Upper lobe of right lung (tissue), 1 donor: ENCODE results near the gene UNC5B. TPM values are rescaled to one million over a fixed set of nuclear protein-coding genes. Genes with fewer than 3 reads are reported as not detected.

Source experiments
- ATAC-seq: fragments of 200-7000 bp; cut with Tn5 transposase; one replicate; pipeline ENCODE4 v1.9.1; 2020; ENCODE audit warnings: mild to moderate bottlenecking, moderate library complexity
- DNase-seq: peaks from one replicate; pipeline ENCODE4 v3.0.0-alpha.2; 2020
- H3K27ac ChIP-seq: fragments of 200-600 bp; one replicate; pipeline ENCODE4 v1.8.0; 2022
- H3K27me3 ChIP-seq: fragments of 200-600 bp; one replicate; pipeline ENCODE4 v1.8.0; 2022; ENCODE audit warnings: mild to moderate bottlenecking
- H3K36me3 ChIP-seq: fragments of 200-600 bp; one replicate; pipeline ENCODE4 v1.8.0; 2022
- H3K4me1 ChIP-seq: fragments of 200-600 bp; one replicate; pipeline ENCODE4 v1.8.0; 2022
- H3K4me3 ChIP-seq: fragments of 200-600 bp; one replicate; pipeline ENCODE4 v1.8.0; 2022; ENCODE audit warnings: mild to moderate bottlenecking
- H3K9me3 ChIP-seq: fragments of 200-600 bp; one replicate; pipeline ENCODE4 v1.8.0; 2022
- CTCF ChIP-seq: fragments of 200-600 bp; IDR thresholded peaks from one replicate; pipeline ENCODE4 v1.8.0; 2022; ENCODE audit warnings: antibody characterized with exemption
- intact Hi-C: fragments of 100-400 bp; cut with DNase I; formaldehyde crosslinking; loops from one replicate; pipeline ENCODE4 v1.11.0; 2022
- total RNA-seq: library from RNA; stranded (reverse); fragmentation: NEBNext Ultra II Directional; extraction: Animal tissue kit (Norgen Biotek cat#: 25700); gene quantifications from one replicate; pipeline ENCODE4 v1.2.1, GENCODE V29; 2021
- donor health status: DM: no; HTN: yes; CAD: no; lungs with severe emphysema.

The UNC5B gene
- total RNA-seq, 1 donor from 2014 or later, result 16.0 TPM

GRCh38 chr10:71191019-71191418, 21.4 kb upstream of the UNC5B start:
- Histone ChIP-seq H3K27ac (no peak overlapping the region), H3K9me3 (no peaks in the 10 kb centered on the region), H3K36me3 (no peaks in the 10 kb centered on the region), H3K4me1 (peaks cover 9% of the 10 kb centered on the region), H3K4me3 (no peak overlapping the region), H3K27me3 (peaks cover 12% of the 10 kb centered on the region)
- DNase-seq (no peak), ATAC-seq (no peak)
- intact Hi-C loops, result no loop called here
- no peak for TF ChIP-seq CTCF

DNA sequence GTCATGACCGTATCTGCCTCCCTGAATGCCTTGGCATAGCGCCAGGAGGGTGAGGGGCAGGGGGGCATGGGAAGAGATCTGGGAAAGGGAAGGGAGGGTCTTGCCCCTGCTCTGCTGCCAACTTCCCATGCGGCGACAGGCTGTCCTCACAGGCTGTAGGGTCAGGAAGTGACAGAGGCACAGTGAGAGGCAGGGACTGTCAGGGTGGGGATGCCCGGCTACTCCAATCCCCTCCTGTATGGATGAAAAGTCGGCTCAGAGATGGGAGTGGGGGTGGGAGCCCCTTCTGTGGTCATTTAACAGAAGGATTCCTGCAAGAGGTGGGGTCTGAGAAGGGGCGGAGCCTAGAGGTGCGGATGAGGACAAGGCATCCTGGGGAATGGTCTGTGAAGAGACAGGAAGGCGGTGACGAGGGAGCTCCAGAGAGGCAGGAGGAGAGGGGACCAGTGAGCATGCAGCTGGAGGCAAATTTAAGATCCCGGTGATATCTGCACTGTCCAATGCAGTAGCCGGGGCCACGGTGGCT, 20.8 kb upstream of the UNC5B start:
- peaks cover 12% of the 10 kb centered on the region for H3K27me3 ChIP-seq
- no peak for ATAC-seq
- no peak for DNase-seq
- no peaks in the 10 kb centered on the region for H3K9me3 ChIP-seq
- H3K4me1 ChIP-seq, result peaks cover 9% of the 10 kb centered on the region
- H3K36me3 ChIP-seq, result no peaks in the 10 kb centered on the region
- H3K27ac ChIP-seq, result no peak overlapping the region
- intact Hi-C loops, result no loop called here
- H3K4me3 ChIP-seq, result no peak overlapping the region
- TF ChIP-seq CTCF, result no peak

DNA sequence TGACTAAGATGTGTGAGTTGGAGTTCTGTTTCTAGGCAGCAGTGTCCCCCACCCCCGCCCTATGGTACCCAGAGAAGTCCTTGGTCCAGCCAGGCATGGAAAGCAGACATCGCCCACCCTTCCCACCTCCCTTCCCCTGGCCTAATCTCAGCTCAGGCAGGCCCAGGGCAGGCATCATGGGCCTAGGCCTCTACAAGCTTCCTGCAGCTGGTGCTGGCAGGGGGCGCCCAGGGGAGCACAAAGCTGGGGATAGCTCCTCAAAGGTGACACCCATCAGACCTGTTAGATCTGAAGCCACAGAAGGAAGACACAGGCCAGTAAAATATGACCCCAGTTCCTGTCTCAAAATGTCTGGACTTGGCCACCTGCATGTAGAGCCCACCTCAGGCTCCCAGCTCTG, 18.9 kb upstream of the UNC5B start:
- peaks cover 6% of the 10 kb centered on the region for H3K9me3 ChIP-seq
- H3K27ac ChIP-seq, result no peak overlapping the region
- H3K4me3 ChIP-seq, result no peak overlapping the region
- no peak for TF ChIP-seq CTCF
- H3K4me1 ChIP-seq, result no peaks in the 10 kb centered on the region
- intact Hi-C loops, result no loop called here
- H3K27me3 ChIP-seq, result peaks cover 12% of the 10 kb centered on the region
- ATAC-seq (no peak), DNase-seq (no peak)
- H3K36me3 ChIP-seq, result no peaks in the 10 kb centered on the region

DNA sequence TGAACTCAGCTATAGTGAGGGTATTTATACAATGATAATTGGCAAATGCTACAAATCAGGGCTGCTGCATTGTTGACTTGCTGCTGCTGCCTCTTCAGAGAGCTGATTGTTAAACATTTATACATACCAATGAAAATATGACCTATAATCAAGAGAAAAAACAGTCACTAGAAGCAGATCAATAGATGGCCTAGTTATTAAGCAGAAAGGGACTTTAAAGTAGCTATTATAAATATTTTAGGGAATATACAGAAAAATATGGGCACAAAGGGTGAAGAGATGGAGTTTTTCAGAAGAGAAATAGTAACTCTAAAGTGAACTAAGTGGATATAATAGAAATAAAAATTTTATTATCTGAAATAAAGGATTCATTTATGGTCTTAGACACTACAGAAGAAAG, 14.4 kb upstream of the UNC5B start:
- ATAC-seq (no peak), DNase-seq (no peak)
- TF ChIP-seq CTCF, result no peak
- no peaks in the 10 kb centered on the region for H3K4me1 ChIP-seq
- H3K36me3 ChIP-seq, result no peaks in the 10 kb centered on the region
- H3K4me3 ChIP-seq, result no peak overlapping the region
- intact Hi-C loops, result no loop called here
- H3K27me3 ChIP-seq, result no peaks in the 10 kb centered on the region
- no peak overlapping the region for H3K27ac ChIP-seq
- peaks cover 6% of the 10 kb centered on the region for H3K9me3 ChIP-seq

GRCh38 chr10:71201849-71202248, 10.5 kb upstream of the UNC5B start:
- DNase-seq (no peak), ATAC-seq (no peak)
- Histone ChIP-seq H3K27ac (no peak overlapping the region), H3K4me1 (no peaks in the 10 kb centered on the region), H3K36me3 (no peaks in the 10 kb centered on the region), H3K4me3 (no peak overlapping the region), H3K9me3 (peaks cover 6% of the 10 kb centered on the region), H3K27me3 (no peaks in the 10 kb centered on the region)
- TF ChIP-seq CTCF, result no peak
- intact Hi-C loops, result no loop called here

- TF ChIP-seq CTCF, result no peak
- Histone ChIP-seq H3K27ac (no peak overlapping the region), H3K4me3 (no peak overlapping the region), H3K36me3 (no peaks in the 10 kb centered on the region), H3K9me3 (peaks cover 6% of the 10 kb centered on the region), H3K4me1 (no peaks in the 10 kb centered on the region), H3K27me3 (no peaks in the 10 kb centered on the region)
- ATAC-seq (no peak), DNase-seq (no peak)
- intact Hi-C loops, result no loop called here
Observed at GRCh38 chr10:71202314-71202713, 10.1 kb upstream of the UNC5B start.
